Endothelial cell of umbilical vein (primary cell): Measurements from ENCODE around the gene LRRC37A2. TPM values are rescaled to one million over a fixed set of nuclear protein-coding genes. Genes with fewer than 3 reads are reported as not detected.
"Not testable (repeated sequence)": the region's sequence is repeated elsewhere in the genome, so short reads cannot be mapped to it uniquely, and the experiment has no call there.

Experiments
- BruUV-seq: library from RNA; stranded (reverse); fragments of 400-500 nt; replicated peaks from 2 replicates; lab custom pipeline; 2021; lab: Mats Ljungman, UMichigan
- CTCF ChIA-PET: fragments of 300-600, 350-600 bp; sonication (Branson Sonifier 250); formaldehyde crosslinking; loops from one replicate; lab custom pipeline; 2021; ENCODE audit warnings: antibody characterized with exemption, inconsistent platforms; lab: Charles Lee
- POLR2A ChIA-PET: fragments of 300-600, 350-600 bp; sonication (Branson Sonifier 250); formaldehyde crosslinking; loops from one replicate; lab custom pipeline; 2021; ENCODE audit warnings: antibody characterized with exemption, inconsistent platforms; lab: Charles Lee
- DNase-seq: peaks from one replicate; pipeline ENCODE4 v3.0.0-alpha.2; 2011; ENCODE audit warnings: low read depth, low spot score
- FAIRE-seq: peaks from 2 replicates; lab custom pipeline; 2011; peaks lifted over from hg19 to GRCh38; lab: Jason Lieb, UNC
- H2AFZ ChIP-seq: 2 replicates; pipeline ENCODE4 v1.6.0; 2012; ENCODE audit warnings: low read depth, low read length, control low read depth, inconsistent platforms
- H3K27ac ChIP-seq: 2 replicates; pipeline ENCODE4 v1.5.1; 2011; ENCODE audit warnings: low read depth, mild to moderate bottlenecking, control low read depth, low read length, moderate library complexity; ENCODE audit not compliant: insufficient read depth
- H3K27me3 ChIP-seq, 2 experiments: 2 replicates each; pipeline versions ENCODE4 v1.6.0 to v1.6.1; 2011; ENCODE audit warnings: low read length in 2 of 2, mixed read lengths in 1 of 2; ENCODE audit not compliant: control insufficient read depth in 2 of 2, insufficient read depth in 2 of 2
- H3K36me3 ChIP-seq, 2 experiments: 2 replicates in 1 of 2; 3 replicates in 1 of 2; pipeline ENCODE4 v1.5.1; 2011; ENCODE audit warnings: low read length in 2 of 2, mild to moderate bottlenecking in 1 of 2, moderate library complexity in 1 of 2; ENCODE audit not compliant: control insufficient read depth in 2 of 2, insufficient read depth in 2 of 2; ENCODE audit errors: extremely low read depth in 1 of 2
- H3K4me1 ChIP-seq: 3 replicates; pipeline ENCODE4 v1.5.1; 2011; ENCODE audit warnings: mild to moderate bottlenecking, low read length; ENCODE audit not compliant: control insufficient read depth, insufficient read depth; ENCODE audit errors: extremely low read depth
- H3K4me2 ChIP-seq: 2 replicates; pipeline ENCODE4 v1.6.1; 2011; ENCODE audit warnings: low read length, control low read depth, mixed read lengths; ENCODE audit not compliant: insufficient read depth
- H3K4me3 ChIP-seq, 3 experiments: fragments of 200-600 bp in 1 of 3; sonication (generic), shearing (Covaris generic) in 1 of 3; replicated peaks in 1 of 3; 2 replicates each; pipeline ENCODE4 v1.5.1; 2011 to 2016; ENCODE audit warnings: control low read depth in 3 of 3, low read length in 3 of 3, mild to moderate bottlenecking in 2 of 3, inconsistent platforms in 1 of 3, low read depth in 1 of 3, moderate library complexity in 1 of 3; ENCODE audit not compliant: insufficient read depth in 1 of 3
- H3K79me2 ChIP-seq: 2 replicates; pipeline ENCODE4 v1.6.0; 2012; ENCODE audit warnings: low read length, inconsistent platforms; ENCODE audit not compliant: control insufficient read depth, insufficient read depth
- H3K9ac ChIP-seq: replicated peaks from 2 replicates; pipeline ENCODE3; 2011; ENCODE audit warnings: low read length, control low read depth; ENCODE audit not compliant: insufficient read depth; ENCODE audit errors: extremely low read depth
- H3K9me1 ChIP-seq: replicated peaks from 3 replicates; pipeline ENCODE4 v1.6.0; 2011; ENCODE audit warnings: mild to moderate bottlenecking, low read length; ENCODE audit not compliant: control insufficient read depth, insufficient read depth; ENCODE audit errors: extremely low read depth
- H3K9me3 ChIP-seq: replicated peaks from 2 replicates; pipeline ENCODE4 v1.5.1; 2012; ENCODE audit warnings: low read length, inconsistent platforms; ENCODE audit not compliant: control insufficient read depth, insufficient read depth
- H4K20me1 ChIP-seq: replicated peaks from 2 replicates; pipeline ENCODE3; 2011; ENCODE audit warnings: mild to moderate bottlenecking, low read length; ENCODE audit not compliant: control insufficient read depth, insufficient read depth; ENCODE audit errors: extremely low read depth
- dilution Hi-C: fragments of 300-500 bp; cut with MboI; formaldehyde crosslinking; loops from one replicate; pipeline ENCODE4 v1.15.0; 2019; ENCODE audit warnings: low sequenced_read_pairs; ENCODE audit not compliant: extremely low pct_ligation_motif_present
- intact Hi-C: fragments of 100-400 bp; cut with micrococcal nuclease; formaldehyde crosslinking; loops from one replicate; pipeline ENCODE4 v1.10.0; 2022
- polyA plus RNA-seq, 4 experiments: library from polyadenylated mRNA; depleted of rRNA in 3 of 4; stranded (reverse) in 3 of 4; unstranded in 1 of 4; fragments of >200 nt; gene quantifications; 2 replicates each; pipeline versions ENCODE4 v1.2.1 to v1.2.3, GENCODE V29; 2011 to 2012; ENCODE audit warnings: missing spikeins in 1 of 4
- total RNA-seq: library from RNA; stranded (reverse); gene quantifications from 2 replicates; pipeline ENCODE4 v1.2.3, GENCODE V29; 2021

LRRC37A2 gene
- total and polyA plus RNA-seq, 2 donors (not counting 3 experiments of a cell fraction or from before 2014, with no cell fraction given) = 3.4 to 6.5 TPM

- H3K27me3 ChIP-seq, POLR2A ChIA-PET, H3K9me3 ChIP-seq, dilution Hi-C loops, intact Hi-C loops, H3K4me3 ChIP-seq, H3K36me3 ChIP-seq, H3K9me1 ChIP-seq, H3K4me2 ChIP-seq, H2AFZ ChIP-seq, CTCF ChIA-PET, H4K20me1 ChIP-seq, H3K27ac ChIP-seq, H3K9ac ChIP-seq, DNase-seq, H3K79me2 ChIP-seq, H3K4me1 ChIP-seq: not testable (repeated sequence)
- peak; percentile 62 for FAIRE-seq
- BruUV-seq = TSS peak; percentile 89
Measured at GRCh38 chr17:46590157-46591146, 78.2 kb downstream of the LRRC37A2 start, which contains the start of gene NSF. Gene NSF (plus strand): TSS chr17:46590669. CDS start chr17:46590776, 107 bp downstream.

- H3K9me1 ChIP-seq, H2AFZ ChIP-seq, H3K36me3 ChIP-seq, H3K9me3 ChIP-seq, H3K79me2 ChIP-seq, CTCF ChIA-PET, DNase-seq, POLR2A ChIA-PET, H3K27ac ChIP-seq, H3K4me1 ChIP-seq, H4K20me1 ChIP-seq, H3K27me3 ChIP-seq, H3K4me2 ChIP-seq, dilution Hi-C loops, BruUV-seq, H3K9ac ChIP-seq, intact Hi-C loops, FAIRE-seq, H3K4me3 ChIP-seq: not testable (repeated sequence)
Measured at GRCh38 chr17:46591332-46591731, 79.1 kb downstream of the LRRC37A2 start.

GRCh38 chr17:46598344-46598931 lies 86.2 kb downstream of the LRRC37A2 start:
- DNase-seq, BruUV-seq, H3K9me1 ChIP-seq, dilution Hi-C loops, H3K4me1 ChIP-seq, H4K20me1 ChIP-seq, H3K4me2 ChIP-seq, intact Hi-C loops, FAIRE-seq, POLR2A ChIA-PET, H2AFZ ChIP-seq, H3K9me3 ChIP-seq, H3K9ac ChIP-seq, H3K27me3 ChIP-seq, H3K79me2 ChIP-seq, H3K36me3 ChIP-seq, CTCF ChIA-PET, H3K4me3 ChIP-seq, H3K27ac ChIP-seq: not testable (repeated sequence)

- FAIRE-seq, H3K79me2 ChIP-seq, POLR2A ChIA-PET, intact Hi-C loops, dilution Hi-C loops, DNase-seq, CTCF ChIA-PET, H3K27me3 ChIP-seq, H3K9me1 ChIP-seq, H3K9me3 ChIP-seq, H3K4me1 ChIP-seq, BruUV-seq, H3K9ac ChIP-seq, H2AFZ ChIP-seq, H3K36me3 ChIP-seq, H3K4me3 ChIP-seq, H3K4me2 ChIP-seq, H4K20me1 ChIP-seq, H3K27ac ChIP-seq: not testable (repeated sequence)
Measured at GRCh38 chr17:46600767-46601166, 88.5 kb downstream of the LRRC37A2 start.
